ENCODE measurements around the gene MAP1LC3B2. TPM values are rescaled to one million over a fixed set of nuclear protein-coding genes. Genes with fewer than 3 reads are reported as not detected.

MAP1LC3B2 gene
- total RNA-seq, 1 donor from 2014 or later, result 5.8 TPM

DNA sequence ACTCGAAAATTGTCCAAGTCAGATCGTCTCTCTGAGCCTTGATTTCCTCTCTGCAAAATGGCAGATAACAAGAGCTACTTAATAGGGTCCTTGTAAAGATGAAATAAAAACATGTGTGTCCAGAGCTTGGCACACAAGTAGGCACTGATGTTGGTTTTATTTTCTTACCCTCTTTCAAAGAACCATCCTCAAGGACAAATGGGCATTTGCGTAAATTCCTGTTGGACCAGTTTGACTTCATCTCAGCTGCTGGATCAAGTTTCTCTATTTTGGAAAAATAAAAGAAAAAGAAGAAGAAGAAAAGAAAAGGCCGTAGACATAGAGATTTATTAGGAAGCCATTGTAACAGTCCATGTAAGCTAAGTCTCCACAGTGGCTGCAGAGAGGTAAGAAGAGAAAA, 47.2 kb downstream of the MAP1LC3B2 start:
- Histone ChIP-seq H3K36me3 (ENCODE audit: insufficient read depth, low read length) (no peaks in the 10 kb centered on the region), H3K27me3 (ENCODE audit: insufficient read depth, low read length) (no peaks in the 10 kb centered on the region), H2AFZ (ENCODE audit: low read depth, low read length) (no peak overlapping the region), H3K27ac (ENCODE audit: low read depth, low read length) (no peak overlapping the region), H3K9ac (ENCODE audit: low read length) (no peak overlapping the region), H3K79me2 (ENCODE audit: insufficient read depth, low read length) (no peaks in the 10 kb centered on the region), H3K4me3 (ENCODE audit: insufficient read depth, low read depth, low read length) (no peak overlapping the region), H3K4me1 (ENCODE audit: insufficient read depth, low read length) (peaks cover 5% of the 10 kb centered on the region), H3K4me2 (ENCODE audit: low read length) (no peak overlapping the region), H3K9me3 (ENCODE audit: insufficient read depth, low read depth, low read length) (no peaks in the 10 kb centered on the region), H4K20me1 (ENCODE audit: insufficient read depth, low read length) (no peaks in the 10 kb centered on the region)
- Mint-ChIP-seq H3K4me3 (ENCODE audit: unreplicated experiment) (no peak overlapping the region), H3K27me3 (ENCODE audit: low read depth, unreplicated experiment) (peaks cover 2% of the 10 kb centered on the region), H3K4me1 (ENCODE audit: low read depth, unreplicated experiment) (peaks cover 3% of the 10 kb centered on the region), H3K9me3 (ENCODE audit: unreplicated experiment) (peaks cover 8% of the 10 kb centered on the region), H3K27ac (ENCODE audit: unreplicated experiment) (no peak overlapping the region), H3K36me3 (ENCODE audit: low read depth, unreplicated experiment) (no peaks in the 10 kb centered on the region)
- FAIRE-seq (no peak), DNase-seq (ENCODE audit: low read depth) (no peak)
- no peak for TF ChIP-seq EZH2 (IDR thresholded peaks at IDR 0.05; ENCODE audit: insufficient read depth, low read length)
- TF ChIP-seq, protein P1, sequence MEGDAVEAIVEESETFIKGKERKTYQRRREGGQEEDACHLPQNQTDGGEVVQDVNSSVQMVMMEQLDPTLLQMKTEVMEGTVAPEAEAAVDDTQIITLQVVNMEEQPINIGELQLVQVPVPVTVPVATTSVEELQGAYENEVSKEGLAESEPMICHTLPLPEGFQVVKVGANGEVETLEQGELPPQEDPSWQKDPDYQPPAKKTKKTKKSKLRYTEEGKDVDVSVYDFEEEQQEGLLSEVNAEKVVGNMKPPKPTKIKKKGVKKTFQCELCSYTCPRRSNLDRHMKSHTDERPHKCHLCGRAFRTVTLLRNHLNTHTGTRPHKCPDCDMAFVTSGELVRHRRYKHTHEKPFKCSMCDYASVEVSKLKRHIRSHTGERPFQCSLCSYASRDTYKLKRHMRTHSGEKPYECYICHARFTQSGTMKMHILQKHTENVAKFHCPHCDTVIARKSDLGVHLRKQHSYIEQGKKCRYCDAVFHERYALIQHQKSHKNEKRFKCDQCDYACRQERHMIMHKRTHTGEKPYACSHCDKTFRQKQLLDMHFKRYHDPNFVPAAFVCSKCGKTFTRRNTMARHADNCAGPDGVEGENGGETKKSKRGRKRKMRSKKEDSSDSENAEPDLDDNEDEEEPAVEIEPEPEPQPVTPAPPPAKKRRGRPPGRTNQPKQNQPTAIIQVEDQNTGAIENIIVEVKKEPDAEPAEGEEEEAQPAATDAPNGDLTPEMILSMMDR (IDR thresholded peaks at IDR 0.05; ENCODE audit: insufficient read depth, low read depth, low read length), result no peak

DNA sequence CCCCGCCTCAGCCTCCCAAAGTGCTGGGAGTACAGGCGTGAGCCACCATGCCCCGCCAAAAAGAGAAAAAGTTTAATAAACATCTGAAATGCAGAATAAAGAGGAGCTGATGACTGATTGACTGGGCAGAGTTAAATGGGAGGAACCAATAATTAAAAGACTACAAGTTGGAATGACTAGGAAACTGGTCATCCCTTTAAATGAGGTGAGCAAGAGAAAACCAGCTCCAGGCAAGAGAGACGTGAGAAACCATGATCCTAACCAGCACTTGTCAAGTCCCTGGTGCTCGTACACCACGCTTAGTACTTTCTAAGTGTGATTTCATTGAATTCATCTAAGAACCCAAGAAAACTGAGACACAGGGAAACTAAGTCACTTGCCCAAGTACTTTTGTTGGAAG, 47.9 kb downstream of the MAP1LC3B2 start:
- Mint-ChIP-seq H3K27me3 (ENCODE audit: low read depth, unreplicated experiment) (peaks cover 2% of the 10 kb centered on the region), H3K4me1 (ENCODE audit: low read depth, unreplicated experiment) (no peaks in the 10 kb centered on the region)
- H3K36me3 ChIP-seq (ENCODE audit: insufficient read depth, low read length), result no peaks in the 10 kb centered on the region

More for the DNA sequence above, 47.9 kb downstream of the MAP1LC3B2 start:
- Histone ChIP-seq H4K20me1 (ENCODE audit: insufficient read depth, low read length) (no peaks in the 10 kb centered on the region), H3K79me2 (ENCODE audit: insufficient read depth, low read length) (no peaks in the 10 kb centered on the region), H3K27ac (ENCODE audit: low read depth, low read length) (no peak overlapping the region), H3K4me2 (ENCODE audit: low read length) (no peak overlapping the region), H3K4me1 (ENCODE audit: insufficient read depth, low read length) (no peaks in the 10 kb centered on the region), H2AFZ (ENCODE audit: low read depth, low read length) (no peak overlapping the region), H3K9me3 (ENCODE audit: insufficient read depth, low read depth, low read length) (no peaks in the 10 kb centered on the region), H3K4me3 (ENCODE audit: insufficient read depth, low read depth, low read length) (no peak overlapping the region), H3K9ac (ENCODE audit: low read length) (no peak overlapping the region), H3K27me3 (ENCODE audit: insufficient read depth, low read length) (no peaks in the 10 kb centered on the region)
- no peak overlapping the region for H3K4me3 Mint-ChIP-seq (ENCODE audit: unreplicated experiment)
- H3K9me3 Mint-ChIP-seq (ENCODE audit: unreplicated experiment), result peaks cover 8% of the 10 kb centered on the region
- no peak overlapping the region for H3K27ac Mint-ChIP-seq (ENCODE audit: unreplicated experiment)
- no peak for FAIRE-seq
- DNase-seq (ENCODE audit: low read depth), result no peak
- no peaks in the 10 kb centered on the region for H3K36me3 Mint-ChIP-seq (ENCODE audit: low read depth, unreplicated experiment)
- TF ChIP-seq EZH2 (IDR thresholded peaks at IDR 0.05; ENCODE audit: insufficient read depth, low read length), result no peak
- TF ChIP-seq, protein P1 (IDR thresholded peaks at IDR 0.05; ENCODE audit: insufficient read depth, low read depth, low read length), result no peak
